ENCODE results near the gene RPS6KA3.

DNA sequence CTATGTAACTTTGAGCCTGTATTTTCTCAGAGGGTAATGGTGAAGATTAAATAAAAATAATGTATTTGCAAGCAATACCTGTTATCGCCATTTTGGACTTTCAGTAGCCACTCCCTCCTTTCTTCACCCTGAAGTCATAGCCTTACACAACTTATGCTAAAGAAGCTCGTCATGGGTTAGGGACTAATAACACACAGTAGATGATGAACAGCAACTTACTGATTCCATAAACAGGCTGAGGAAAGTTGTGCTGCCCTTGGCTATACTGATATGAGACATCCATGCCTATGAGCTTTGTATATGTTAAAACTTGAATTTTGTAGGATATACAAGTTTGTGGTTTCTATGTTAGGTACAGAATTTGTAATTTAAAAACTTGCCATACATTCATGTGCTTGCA, 93.4 kb downstream of the RPS6KA3 start:
- TF ChIP-seq, protein P1, sequence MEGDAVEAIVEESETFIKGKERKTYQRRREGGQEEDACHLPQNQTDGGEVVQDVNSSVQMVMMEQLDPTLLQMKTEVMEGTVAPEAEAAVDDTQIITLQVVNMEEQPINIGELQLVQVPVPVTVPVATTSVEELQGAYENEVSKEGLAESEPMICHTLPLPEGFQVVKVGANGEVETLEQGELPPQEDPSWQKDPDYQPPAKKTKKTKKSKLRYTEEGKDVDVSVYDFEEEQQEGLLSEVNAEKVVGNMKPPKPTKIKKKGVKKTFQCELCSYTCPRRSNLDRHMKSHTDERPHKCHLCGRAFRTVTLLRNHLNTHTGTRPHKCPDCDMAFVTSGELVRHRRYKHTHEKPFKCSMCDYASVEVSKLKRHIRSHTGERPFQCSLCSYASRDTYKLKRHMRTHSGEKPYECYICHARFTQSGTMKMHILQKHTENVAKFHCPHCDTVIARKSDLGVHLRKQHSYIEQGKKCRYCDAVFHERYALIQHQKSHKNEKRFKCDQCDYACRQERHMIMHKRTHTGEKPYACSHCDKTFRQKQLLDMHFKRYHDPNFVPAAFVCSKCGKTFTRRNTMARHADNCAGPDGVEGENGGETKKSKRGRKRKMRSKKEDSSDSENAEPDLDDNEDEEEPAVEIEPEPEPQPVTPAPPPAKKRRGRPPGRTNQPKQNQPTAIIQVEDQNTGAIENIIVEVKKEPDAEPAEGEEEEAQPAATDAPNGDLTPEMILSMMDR (IDR thresholded peaks at IDR 0.05 in 8 of 11, conservative IDR thresholded peaks at IDR 0.05 in 3 of 11), result no peak
- no peak for TF ChIP-seq POLR2AphosphoS5 (IDR thresholded peaks at IDR 0.05)

All from spleen (tissue), 7 donors.